Measurements from ENCODE around the gene CHCHD3. TPM values are rescaled to one million over a fixed set of nuclear protein-coding genes. Genes with fewer than 3 reads are reported as not detected.
A peak's percentile ranks its signal among the peaks of the same experiment; 100 is the strongest.

Gene CHCHD3
- polyA plus RNA-seq, 1 donor (not counting 4 experiments of a cell fraction or from before 2014, with no cell fraction given) = 59.2 TPM

- TF ChIP-seq CTCF (optimal IDR thresholded peaks at IDR 0.05 in 1 of 3, IDR thresholded peaks at IDR 0.05 in 1 of 3, conservative IDR thresholded peaks at IDR 0.05 in 1 of 3; ENCODE audit: extremely low read depth in 1 of 3, insufficient read depth in 2 of 3, low read length in 3 of 3) (no peak), EZH2 (IDR thresholded peaks at IDR 0.05; ENCODE audit: low read length) (no peak)
- H3K27me3 ChIP-seq (ENCODE audit: control insufficient read depth, extremely low read depth, insufficient read depth, low read length) = no peaks in the 10 kb centered on the region
- no peaks in the 10 kb centered on the region for H3K9me1 ChIP-seq (ENCODE audit: control insufficient read depth, extremely low read depth, insufficient read depth, low read length)
- no peak overlapping the region for H3K9ac ChIP-seq (ENCODE audit: control insufficient read depth, extremely low read depth, insufficient read depth, low read length)
- no peaks in the 10 kb centered on the region for H3K9me3 ChIP-seq (ENCODE audit: control insufficient read depth, low read depth, low read length)
- no peaks in the 10 kb centered on the region for H3K79me2 ChIP-seq (ENCODE audit: control insufficient read depth, insufficient read depth, low read length)
- DNase-seq (ENCODE audit: low read depth, low spot score) (no peak), FAIRE-seq (peak; percentile 57)
- H2AFZ ChIP-seq (ENCODE audit: control insufficient read depth, low read length) = no peak overlapping the region
- no peaks in the 10 kb centered on the region for H4K20me1 ChIP-seq (ENCODE audit: control insufficient read depth, extremely low read depth, insufficient read depth, low read length)
- H3K36me3 ChIP-seq (ENCODE audit: control insufficient read depth in 2 of 2, extremely low read depth in 1 of 2, insufficient read depth in 2 of 2, low read length in 2 of 2) = no peaks in the 10 kb centered on the region
- no peak overlapping the region for H3K4me2 ChIP-seq (ENCODE audit: control insufficient read depth, extremely low read depth, insufficient read depth, low read depth, low read length)
- dilution Hi-C loops (cut with MboI; ENCODE audit: extremely low pct_ligation_motif_present, low sequenced_read_pairs) = no loop called here
- no peak overlapping the region for H3K4me3 ChIP-seq (ENCODE audit: control insufficient read depth in 2 of 3, extremely low read depth in 1 of 3, insufficient read depth in 2 of 3, low read depth in 1 of 3, low read length in 3 of 3)
- peaks cover 18% of the 10 kb centered on the region for H3K4me1 ChIP-seq (ENCODE audit: control insufficient read depth, extremely low read depth, insufficient read depth, low read length)
- peak overlapping the region; percentile 30 for H3K27ac ChIP-seq (ENCODE audit: control insufficient read depth, insufficient read depth, low read length)
Measured at GRCh38 chr7:132877573-132877972, 204.3 kb downstream of the CHCHD3 start.

GRCh38 chr7:132876576-132876975, 205.3 kb downstream of the CHCHD3 start:
- no peak for TF ChIP-seq CTCF (optimal IDR thresholded peaks at IDR 0.05 in 1 of 3, IDR thresholded peaks at IDR 0.05 in 1 of 3, conservative IDR thresholded peaks at IDR 0.05 in 1 of 3; ENCODE audit: extremely low read depth in 1 of 3, insufficient read depth in 2 of 3, low read length in 3 of 3)
- TF ChIP-seq EZH2 (IDR thresholded peaks at IDR 0.05; ENCODE audit: low read length) = no peak
- H3K9me1 ChIP-seq (ENCODE audit: control insufficient read depth, extremely low read depth, insufficient read depth, low read length) = no peaks in the 10 kb centered on the region
- FAIRE-seq = no peak

More at GRCh38 chr7:132876576-132876975, 205.3 kb downstream of the CHCHD3 start:
- peaks cover 18% of the 10 kb centered on the region for H3K4me1 ChIP-seq (ENCODE audit: control insufficient read depth, extremely low read depth, insufficient read depth, low read length)
- H3K79me2 ChIP-seq (ENCODE audit: control insufficient read depth, insufficient read depth, low read length) = no peaks in the 10 kb centered on the region
- H3K9ac ChIP-seq (ENCODE audit: control insufficient read depth, extremely low read depth, insufficient read depth, low read length) = no peak overlapping the region
- no peak overlapping the region for H3K4me2 ChIP-seq (ENCODE audit: control insufficient read depth, extremely low read depth, insufficient read depth, low read depth, low read length)
- no peaks in the 10 kb centered on the region for H3K36me3 ChIP-seq (ENCODE audit: control insufficient read depth in 2 of 2, extremely low read depth in 1 of 2, insufficient read depth in 2 of 2, low read length in 2 of 2)
- H3K9me3 ChIP-seq (ENCODE audit: control insufficient read depth, low read depth, low read length) = no peaks in the 10 kb centered on the region
- H3K27me3 ChIP-seq (ENCODE audit: control insufficient read depth, extremely low read depth, insufficient read depth, low read length) = no peaks in the 10 kb centered on the region
- dilution Hi-C loops (cut with MboI; ENCODE audit: extremely low pct_ligation_motif_present, low sequenced_read_pairs) = no loop called here
- no peak overlapping the region for H2AFZ ChIP-seq (ENCODE audit: control insufficient read depth, low read length)
- no peak for DNase-seq (ENCODE audit: low read depth, low spot score)
- no peak overlapping the region for H3K27ac ChIP-seq (ENCODE audit: control insufficient read depth, insufficient read depth, low read length)
- no peaks in the 10 kb centered on the region for H4K20me1 ChIP-seq (ENCODE audit: control insufficient read depth, extremely low read depth, insufficient read depth, low read length)
- H3K4me3 ChIP-seq (ENCODE audit: control insufficient read depth in 2 of 3, extremely low read depth in 1 of 3, insufficient read depth in 2 of 3, low read depth in 1 of 3, low read length in 3 of 3) = no peak overlapping the region
